HepG2 (cell line): ENCODE data around the gene RPTOR. TPM values are rescaled to one million over a fixed set of nuclear protein-coding genes. Genes with fewer than 3 reads are reported as not detected.

ENCODE experiments used
- IKZF4 ChIP-seq: sonication (generic); formaldehyde crosslinking; IDR thresholded peaks from 2 replicates; pipeline ENCODE4 v1.5.1; 2020; ENCODE audit warnings: borderline replicate concordance, mild to moderate bottlenecking, low read depth, missing genetic modification reagents; ENCODE audit errors: not compliant biosample characterization
- REST ChIP-seq, 2 experiments: IDR thresholded peaks; 2 replicates each; pipeline ENCODE4 v1.6.1; 2011 to 2012; ENCODE audit warnings: low read length in 2 of 2, borderline replicate concordance in 1 of 2, low read depth in 1 of 2, mild to moderate bottlenecking in 1 of 2, moderate library complexity in 1 of 2
- RXRA ChIP-seq: sonication (generic); formaldehyde crosslinking; IDR thresholded peaks from 2 replicates; pipeline ENCODE4 v1.5.1; 2020; ENCODE audit warnings: missing genetic modification reagents
- ZBTB4 ChIP-seq: sonication (generic); formaldehyde crosslinking; IDR thresholded peaks from 2 replicates; pipeline ENCODE4 v1.4.0; 2020; ENCODE audit warnings: missing genetic modification reagents, mild to moderate bottlenecking, borderline replicate concordance
- ZNF101 ChIP-seq: sonication (generic); formaldehyde crosslinking; IDR thresholded peaks from 2 replicates; pipeline ENCODE4 v1.4.0; 2020; ENCODE audit warnings: mild to moderate bottlenecking, low read depth, missing genetic modification reagents, borderline replicate concordance
- ZNF564 ChIP-seq: sonication (generic); formaldehyde crosslinking; IDR thresholded peaks from 2 replicates; pipeline ENCODE4 v1.8.1; 2023; ENCODE audit warnings: mild to moderate bottlenecking, missing genetic modification reagents
- ZNF7 ChIP-seq: IDR thresholded peaks from 2 replicates; pipeline ENCODE4 v1.6.1; 2016; ENCODE audit warnings: missing biosample characterization, missing genetic modification reagents
- ZNF713 ChIP-seq: sonication (generic); formaldehyde crosslinking; IDR thresholded peaks from 2 replicates; pipeline ENCODE4 v1.4.0; 2020; ENCODE audit warnings: mild to moderate bottlenecking, missing genetic modification reagents
- ZNF780A ChIP-seq: sonication (generic); formaldehyde crosslinking; IDR thresholded peaks from 2 replicates; pipeline ENCODE4 v1.8.0; 2022; ENCODE audit warnings: mild to moderate bottlenecking, missing genetic modification reagents, moderate library complexity
- polyA plus RNA-seq, 8 experiments: library from polyadenylated mRNA; depleted of rRNA in 3 of 8; stranded (reverse) in 7 of 8; unstranded in 1 of 8; fragments of >200 nt; fragmentation: Illumina TruSeq in 4 of 8; extraction: Trizol in 4 of 8; gene quantifications; 2 replicates each; pipeline versions ENCODE4 v1.2.1 to v1.2.3, GENCODE V29; 2011 to 2016; ENCODE audit warnings: low read depth in 4 of 8, missing spikeins in 1 of 8, mixed read lengths in 1 of 8; ENCODE audit not compliant: insufficient read depth in 1 of 8
- total RNA-seq, 5 experiments: library from RNA; depleted of rRNA; stranded (reverse); fragments of >200 nt; fragmentation: Illumina TruSeq; extraction: Trizol; gene quantifications; 2 replicates each; pipeline ENCODE4 v1.2.3, GENCODE V29; 2016; ENCODE audit warnings: low read depth in 1 of 5
- TF ChIP-seq, protein P1 (sequence below): sonication (generic); formaldehyde crosslinking; IDR thresholded peaks from one replicate; pipeline ENCODE4 v1.5.1; 2020; ENCODE audit warnings: mild to moderate bottlenecking, missing genetic modification reagents; ENCODE audit errors: not compliant biosample characterization

Gene RPTOR
- total and polyA plus RNA-seq, 2 of the 13 experiments (the other 11 are each of a cell fraction or from before 2014, with no cell fraction given) = 6.6 to 25.3 TPM

GRCh38 chr17:80970044-80970761, 425.6 kb downstream of the RPTOR start (continued):
- TF ChIP-seq ZNF101 = no peak
- no peak for TF ChIP-seq ZNF564 (CRISPR knock-in tag)
- no peak for TF ChIP-seq ZNF780A (CRISPR knock-in tag)
- TF ChIP-seq, protein P1, sequence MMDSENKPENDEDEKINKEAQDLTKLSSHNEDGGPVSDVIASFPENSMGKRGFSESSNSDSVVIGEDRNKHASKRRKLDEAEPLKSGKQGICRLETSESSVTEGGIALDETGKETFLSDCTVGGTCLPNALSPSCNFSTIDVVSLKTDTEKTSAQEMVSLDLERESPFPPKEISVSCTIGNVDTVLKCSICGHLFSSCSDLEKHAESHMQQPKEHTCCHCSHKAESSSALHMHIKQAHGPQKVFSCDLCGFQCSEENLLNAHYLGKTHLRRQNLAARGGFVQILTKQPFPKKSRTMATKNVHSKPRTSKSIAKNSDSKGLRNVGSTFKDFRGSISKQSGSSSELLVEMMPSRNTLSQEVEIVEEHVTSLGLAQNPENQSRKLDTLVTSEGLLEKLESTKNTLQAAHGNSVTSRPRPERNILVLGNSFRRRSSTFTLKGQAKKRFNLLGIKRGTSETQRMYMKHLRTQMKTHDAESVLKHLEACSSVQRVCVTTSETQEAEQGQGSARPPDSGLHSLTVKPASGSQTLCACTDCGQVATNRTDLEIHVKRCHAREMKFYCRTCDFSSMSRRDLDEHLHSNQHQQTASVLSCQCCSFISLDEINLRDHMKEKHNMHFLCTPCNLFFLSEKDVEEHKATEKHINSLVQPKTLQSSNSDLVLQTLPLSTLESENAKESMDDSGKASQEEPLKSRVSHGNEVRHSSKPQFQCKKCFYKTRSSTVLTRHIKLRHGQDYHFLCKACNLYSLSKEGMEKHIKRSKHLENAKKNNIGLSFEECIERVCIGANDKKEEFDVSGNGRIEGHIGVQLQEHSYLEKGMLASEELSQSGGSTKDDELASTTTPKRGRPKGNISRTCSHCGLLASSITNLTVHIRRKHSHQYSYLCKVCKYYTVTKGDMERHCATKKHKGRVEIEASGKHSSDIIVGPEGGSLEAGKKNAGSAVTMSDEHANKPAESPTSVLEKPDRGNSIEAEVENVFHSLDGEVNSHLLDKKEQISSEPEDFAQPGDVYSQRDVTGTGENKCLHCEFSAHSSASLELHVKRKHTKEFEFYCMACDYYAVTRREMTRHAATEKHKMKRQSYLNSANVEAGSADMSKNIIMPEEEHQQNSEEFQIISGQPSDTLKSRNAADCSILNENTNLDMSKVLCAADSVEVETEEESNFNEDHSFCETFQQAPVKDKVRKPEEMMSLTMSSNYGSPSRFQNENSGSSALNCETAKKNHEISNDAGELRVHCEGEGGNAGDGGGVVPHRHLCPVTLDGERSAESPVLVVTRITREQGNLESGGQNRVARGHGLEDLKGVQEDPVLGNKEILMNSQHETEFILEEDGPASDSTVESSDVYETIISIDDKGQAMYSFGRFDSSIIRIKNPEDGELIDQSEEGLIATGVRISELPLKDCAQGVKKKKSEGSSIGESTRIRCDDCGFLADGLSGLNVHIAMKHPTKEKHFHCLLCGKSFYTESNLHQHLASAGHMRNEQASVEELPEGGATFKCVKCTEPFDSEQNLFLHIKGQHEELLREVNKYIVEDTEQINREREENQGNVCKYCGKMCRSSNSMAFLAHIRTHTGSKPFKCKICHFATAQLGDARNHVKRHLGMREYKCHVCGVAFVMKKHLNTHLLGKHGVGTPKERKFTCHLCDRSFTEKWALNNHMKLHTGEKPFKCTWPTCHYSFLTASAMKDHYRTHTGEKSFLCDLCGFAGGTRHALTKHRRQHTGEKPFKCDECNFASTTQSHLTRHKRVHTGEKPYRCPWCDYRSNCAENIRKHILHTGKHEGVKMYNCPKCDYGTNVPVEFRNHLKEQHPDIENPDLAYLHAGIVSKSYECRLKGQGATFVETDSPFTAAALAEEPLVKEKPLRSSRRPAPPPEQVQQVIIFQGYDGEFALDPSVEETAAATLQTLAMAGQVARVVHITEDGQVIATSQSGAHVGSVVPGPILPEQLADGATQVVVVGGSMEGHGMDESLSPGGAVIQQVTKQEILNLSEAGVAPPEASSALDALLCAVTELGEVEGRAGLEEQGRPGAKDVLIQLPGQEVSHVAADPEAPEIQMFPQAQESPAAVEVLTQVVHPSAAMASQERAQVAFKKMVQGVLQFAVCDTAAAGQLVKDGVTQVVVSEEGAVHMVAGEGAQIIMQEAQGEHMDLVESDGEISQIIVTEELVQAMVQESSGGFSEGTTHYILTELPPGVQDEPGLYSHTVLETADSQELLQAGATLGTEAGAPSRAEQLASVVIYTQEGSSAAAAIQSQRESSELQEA (CRISPR knock-in tag) = peak; percentile 57
- TF ChIP-seq ZBTB4 = no peak
- no peak for TF ChIP-seq REST (IDR thresholded peaks at IDR 0.05; ENCODE audit: borderline replicate concordance in 1 of 2, low read depth in 1 of 2, low read length in 2 of 2)
- 0 out of 2 replicates have a peak, but pooled peaks have one; percentile 14 for TF ChIP-seq RXRA
- TF ChIP-seq IKZF4 = no peak
- TF ChIP-seq ZNF7 (CRISPR knock-in tag) = no peak
- no peak for TF ChIP-seq ZNF713 (CRISPR knock-in tag)
